Measurements from ENCODE around the gene PELI1.

The PELI1 gene

GRCh38 chr2:64166637-64167420 is 22.6 kb upstream of the PELI1 start:
- Mint-ChIP-seq H3K4me1 (ENCODE audit: low read depth) (no peaks in the 10 kb centered on the region), H3K27me3 (no peaks in the 10 kb centered on the region), H3K27ac (no peak overlapping the region), H3K36me3 (ENCODE audit: low read depth) (no peaks in the 10 kb centered on the region), H3K4me3 (no peak overlapping the region), H3K9me3 (no peaks in the 10 kb centered on the region)

- no peaks in the 10 kb centered on the region for H3K27me3 Mint-ChIP-seq
- H3K4me1 Mint-ChIP-seq (ENCODE audit: low read depth) = no peaks in the 10 kb centered on the region
- no peaks in the 10 kb centered on the region for H3K36me3 Mint-ChIP-seq (ENCODE audit: low read depth)
Observed at GRCh38 chr2:64166212-64166611, 22.0 kb upstream of the PELI1 start.

GRCh38 chr2:64165706-64166105 is 21.5 kb upstream of the PELI1 start:
- no peaks in the 10 kb centered on the region for H3K27me3 Mint-ChIP-seq
- no peaks in the 10 kb centered on the region for H3K9me3 Mint-ChIP-seq
- no peaks in the 10 kb centered on the region for H3K36me3 Mint-ChIP-seq (ENCODE audit: low read depth)
- no peak overlapping the region for H3K27ac Mint-ChIP-seq
- H3K4me1 Mint-ChIP-seq (ENCODE audit: low read depth) = no peaks in the 10 kb centered on the region
- H3K4me3 Mint-ChIP-seq = no peak overlapping the region

More at GRCh38 chr2:64166212-64166611, 22.0 kb upstream of the PELI1 start:
- Mint-ChIP-seq H3K4me3 (no peak overlapping the region), H3K27ac (no peak overlapping the region), H3K9me3 (no peaks in the 10 kb centered on the region)

- Mint-ChIP-seq H3K27ac (no peak overlapping the region), H3K4me1 (ENCODE audit: low read depth) (no peaks in the 10 kb centered on the region), H3K27me3 (no peaks in the 10 kb centered on the region), H3K4me3 (no peak overlapping the region), H3K9me3 (no peaks in the 10 kb centered on the region), H3K36me3 (ENCODE audit: low read depth) (no peaks in the 10 kb centered on the region)
Observed at GRCh38 chr2:64164629-64165028, 20.4 kb upstream of the PELI1 start.

- no peaks in the 10 kb centered on the region for H3K9me3 Mint-ChIP-seq
- no peaks in the 10 kb centered on the region for H3K36me3 Mint-ChIP-seq (ENCODE audit: low read depth)
- H3K4me3 Mint-ChIP-seq = no peak overlapping the region
- H3K4me1 Mint-ChIP-seq (ENCODE audit: low read depth) = no peaks in the 10 kb centered on the region
- no peak overlapping the region for H3K27ac Mint-ChIP-seq
- no peaks in the 10 kb centered on the region for H3K27me3 Mint-ChIP-seq
Observed at GRCh38 chr2:64162516-64162915, 18.3 kb upstream of the PELI1 start.

- Mint-ChIP-seq H3K27ac (no peak overlapping the region), H3K4me1 (ENCODE audit: low read depth) (no peaks in the 10 kb centered on the region), H3K36me3 (ENCODE audit: low read depth) (no peaks in the 10 kb centered on the region), H3K9me3 (no peaks in the 10 kb centered on the region), H3K4me3 (no peak overlapping the region), H3K27me3 (peaks cover 4% of the 10 kb centered on the region)
Observed at GRCh38 chr2:64157792-64158191, 13.6 kb upstream of the PELI1 start.

- no peak overlapping the region for H3K27ac Mint-ChIP-seq
- no peaks in the 10 kb centered on the region for H3K9me3 Mint-ChIP-seq
- no peaks in the 10 kb centered on the region for H3K36me3 Mint-ChIP-seq (ENCODE audit: low read depth)
- no peaks in the 10 kb centered on the region for H3K4me1 Mint-ChIP-seq (ENCODE audit: low read depth)
- peaks cover 4% of the 10 kb centered on the region for H3K27me3 Mint-ChIP-seq
- H3K4me3 Mint-ChIP-seq = no peak overlapping the region
Observed at GRCh38 chr2:64153811-64154210, 9.6 kb upstream of the PELI1 start.

- no peak overlapping the region for H3K4me3 Mint-ChIP-seq
- H3K9me3 Mint-ChIP-seq = no peaks in the 10 kb centered on the region
- no peak overlapping the region for H3K27ac Mint-ChIP-seq
- no peaks in the 10 kb centered on the region for H3K4me1 Mint-ChIP-seq (ENCODE audit: low read depth)
- H3K36me3 Mint-ChIP-seq (ENCODE audit: low read depth) = no peaks in the 10 kb centered on the region
- peaks cover 4% of the 10 kb centered on the region for H3K27me3 Mint-ChIP-seq
Observed at GRCh38 chr2:64151476-64151875, 7.3 kb upstream of the PELI1 start.

- Mint-ChIP-seq H3K4me3 (no peak overlapping the region), H3K4me1 (ENCODE audit: low read depth) (peaks cover 22% of the 10 kb centered on the region), H3K27me3 (no peaks in the 10 kb centered on the region), H3K36me3 (ENCODE audit: low read depth) (peaks cover 9% of the 10 kb centered on the region), H3K27ac (no peak overlapping the region), H3K9me3 (no peaks in the 10 kb centered on the region)
Observed at GRCh38 chr2:64145714-64146113, 1.5 kb upstream of the PELI1 start.

GRCh38 chr2:64145119-64145518 is 899 bp upstream of the PELI1 start:
- Mint-ChIP-seq H3K27ac (no peak overlapping the region), H3K9me3 (no peaks in the 10 kb centered on the region), H3K4me1 (ENCODE audit: low read depth) (peaks cover 28% of the 10 kb centered on the region), H3K36me3 (ENCODE audit: low read depth) (peaks cover 15% of the 10 kb centered on the region), H3K27me3 (no peaks in the 10 kb centered on the region), H3K4me3 (no peak overlapping the region)

GRCh38 chr2:64143169-64144056 is 807 bp downstream of the PELI1 start:
- Mint-ChIP-seq H3K4me1 (ENCODE audit: low read depth) (peaks cover 44% of the 10 kb centered on the region), H3K4me3 (peak overlapping the region; percentile 99), H3K27ac (peak overlapping the region; percentile 98), H3K9me3 (no peaks in the 10 kb centered on the region), H3K27me3 (no peaks in the 10 kb centered on the region), H3K36me3 (ENCODE audit: low read depth) (peaks cover 24% of the 10 kb centered on the region)

- no peaks in the 10 kb centered on the region for H3K9me3 Mint-ChIP-seq
- peaks cover 29% of the 10 kb centered on the region for H3K36me3 Mint-ChIP-seq (ENCODE audit: low read depth)
- peak overlapping the region; percentile 98 for H3K27ac Mint-ChIP-seq
- H3K4me1 Mint-ChIP-seq (ENCODE audit: low read depth) = peaks cover 51% of the 10 kb centered on the region
- peak overlapping the region; percentile 99 for H3K4me3 Mint-ChIP-seq
- H3K27me3 Mint-ChIP-seq = no peaks in the 10 kb centered on the region
Observed at GRCh38 chr2:64142741-64143168, 1.5 kb downstream of the PELI1 start.

- Mint-ChIP-seq H3K27ac (peak overlapping the region; percentile 86), H3K27me3 (no peaks in the 10 kb centered on the region), H3K9me3 (no peaks in the 10 kb centered on the region), H3K36me3 (ENCODE audit: low read depth) (peaks cover 29% of the 10 kb centered on the region), H3K4me3 (peak overlapping the region; percentile 99), H3K4me1 (ENCODE audit: low read depth) (peaks cover 60% of the 10 kb centered on the region)
Observed at GRCh38 chr2:64141674-64142405, 2.4 kb downstream of the PELI1 start.

GRCh38 chr2:64140665-64141200 is 3.5 kb downstream of the PELI1 start:
- Mint-ChIP-seq H3K4me3 (peak overlapping the region; percentile 47), H3K27me3 (no peaks in the 10 kb centered on the region), H3K36me3 (ENCODE audit: low read depth) (peaks cover 33% of the 10 kb centered on the region), H3K9me3 (no peaks in the 10 kb centered on the region), H3K27ac (peak overlapping the region; percentile 42), H3K4me1 (ENCODE audit: low read depth) (peaks cover 71% of the 10 kb centered on the region)

Data from stimulated activated naive CD8-positive, alpha-beta T cell treated with anti-CD3 and anti-CD28 coated beads, Interleukin-15, Interleukin-2, amounts not matched to agents 100 ng/mL and 50 ng/mL, for 24 hours (primary cell).